Neutrophil (primary cell): ENCODE results near the gene GLRX5.

Source experiments
- H3K27ac ChIP-seq: fragments of 200-600 bp; sonication (generic); 2 replicates; pipeline ENCODE4 v1.5.1; 2016; ENCODE audit warnings: mild to moderate bottlenecking, moderate library complexity
- H3K27me3 ChIP-seq: fragments of 200-600 bp; sonication (generic); 2 replicates; pipeline ENCODE4 v1.6.0; 2016; ENCODE audit warnings: mild to moderate bottlenecking
- H3K36me3 ChIP-seq: fragments of 200-600 bp; sonication (generic); 2 replicates; pipeline ENCODE4 v1.5.1; 2017
- H3K4me1 ChIP-seq, 2 experiments: fragments of 200-600 bp in 1 of 2; sonication (generic) in 1 of 2; 1 replicate in 1 of 2; 2 replicates in 1 of 2; pipeline versions ENCODE4 v1.5.1 to v1.6.1; 2013 to 2016; ENCODE audit warnings: low read depth in 1 of 2, low read length in 1 of 2, mild to moderate bottlenecking in 1 of 2, moderate library complexity in 1 of 2; ENCODE audit not compliant: control insufficient read depth in 1 of 2, insufficient read depth in 1 of 2
- H3K4me3 ChIP-seq, 2 experiments: fragments of 200-600 bp in 1 of 2; sonication (generic) in 1 of 2; 1 replicate in 1 of 2; 2 replicates in 1 of 2; pipeline ENCODE4 v1.5.1; 2013 to 2016; ENCODE audit warnings: low read depth in 1 of 2, low read length in 1 of 2, mild to moderate bottlenecking in 1 of 2, moderate library complexity in 1 of 2
- H3K9me3 ChIP-seq: fragments of 200-600 bp; sonication (generic); 2 replicates; pipeline ENCODE4 v1.5.1; 2016
- TF ChIP-seq, protein P1 (sequence below): fragments of 200-600 bp; sonication (generic); IDR thresholded peaks from 2 replicates; pipeline ENCODE4 v1.5.1; 2016; ENCODE audit warnings: antibody characterized with exemption

GLRX5 gene

GRCh38 chr14:95540236-95540855 lies 5.5 kb downstream of the GLRX5 start:
- Histone ChIP-seq H3K36me3 (peaks cover 11% of the 10 kb centered on the region), H3K4me1 (peaks cover 9 to 10% of the 10 kb centered on the region in 2 experiments), H3K9me3 (no peaks in the 10 kb centered on the region), H3K27ac (no peak overlapping the region), H3K27me3 (no peaks in the 10 kb centered on the region), H3K4me3 (no peak overlapping the region)
- TF ChIP-seq, protein P1, sequence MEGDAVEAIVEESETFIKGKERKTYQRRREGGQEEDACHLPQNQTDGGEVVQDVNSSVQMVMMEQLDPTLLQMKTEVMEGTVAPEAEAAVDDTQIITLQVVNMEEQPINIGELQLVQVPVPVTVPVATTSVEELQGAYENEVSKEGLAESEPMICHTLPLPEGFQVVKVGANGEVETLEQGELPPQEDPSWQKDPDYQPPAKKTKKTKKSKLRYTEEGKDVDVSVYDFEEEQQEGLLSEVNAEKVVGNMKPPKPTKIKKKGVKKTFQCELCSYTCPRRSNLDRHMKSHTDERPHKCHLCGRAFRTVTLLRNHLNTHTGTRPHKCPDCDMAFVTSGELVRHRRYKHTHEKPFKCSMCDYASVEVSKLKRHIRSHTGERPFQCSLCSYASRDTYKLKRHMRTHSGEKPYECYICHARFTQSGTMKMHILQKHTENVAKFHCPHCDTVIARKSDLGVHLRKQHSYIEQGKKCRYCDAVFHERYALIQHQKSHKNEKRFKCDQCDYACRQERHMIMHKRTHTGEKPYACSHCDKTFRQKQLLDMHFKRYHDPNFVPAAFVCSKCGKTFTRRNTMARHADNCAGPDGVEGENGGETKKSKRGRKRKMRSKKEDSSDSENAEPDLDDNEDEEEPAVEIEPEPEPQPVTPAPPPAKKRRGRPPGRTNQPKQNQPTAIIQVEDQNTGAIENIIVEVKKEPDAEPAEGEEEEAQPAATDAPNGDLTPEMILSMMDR, result no peak

GRCh38 chr14:95541346-95541745 lies 6.5 kb downstream of the GLRX5 start:
- H3K27ac ChIP-seq, result no peak overlapping the region
- H3K9me3 ChIP-seq, result no peaks in the 10 kb centered on the region
- no peak overlapping the region for H3K4me3 ChIP-seq
- no peaks in the 10 kb centered on the region for H3K27me3 ChIP-seq
- peaks cover 0 to under 1% of the 10 kb centered on the region in 2 experiments for H3K4me1 ChIP-seq
- H3K36me3 ChIP-seq, result peaks cover 11% of the 10 kb centered on the region
- TF ChIP-seq, protein P1, result no peak

DNA sequence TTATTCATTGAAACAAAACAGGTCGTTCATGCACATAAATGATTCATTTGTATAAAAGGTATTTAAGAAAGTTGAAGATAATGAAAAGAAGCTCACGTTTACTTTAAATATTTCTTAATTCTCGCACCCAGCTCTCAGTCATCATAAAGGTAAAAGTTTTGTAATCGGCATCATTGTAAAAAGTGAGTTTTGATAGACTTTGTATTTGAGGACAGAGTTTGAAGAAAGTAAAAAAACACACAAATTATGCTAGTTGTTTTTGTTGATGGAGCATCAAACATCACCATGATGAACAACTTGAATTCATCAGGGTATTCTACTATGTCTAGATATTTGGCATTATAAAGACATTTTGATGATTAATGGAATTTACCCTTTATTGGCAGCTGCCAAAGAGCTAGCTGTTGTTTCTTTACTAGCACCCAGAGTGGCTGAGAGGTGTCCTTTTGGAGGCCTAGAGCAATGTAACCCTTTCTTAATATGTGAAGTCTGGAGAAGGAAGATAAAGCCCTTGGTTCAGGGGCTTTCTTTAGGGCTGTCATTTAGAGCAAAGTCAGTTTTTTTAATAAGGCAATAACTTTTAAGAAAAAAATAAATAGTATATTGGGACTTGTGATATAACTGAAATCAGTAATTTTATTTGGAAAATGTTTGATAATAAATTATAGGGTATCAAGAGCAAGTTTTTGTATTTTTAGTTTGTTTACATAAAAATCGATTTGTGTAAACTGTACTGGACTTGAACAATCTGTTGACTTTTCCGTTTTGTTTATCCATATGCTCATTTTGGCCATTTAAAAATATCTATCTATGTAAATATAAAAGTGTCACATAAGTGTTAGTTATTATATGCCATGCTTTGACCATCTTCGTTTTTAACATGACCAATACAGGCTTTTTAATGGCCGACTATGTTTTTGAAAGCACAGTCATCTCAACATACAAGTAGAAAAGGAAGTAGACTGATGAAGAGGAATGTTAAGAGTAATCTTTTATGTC lies 7.4 kb downstream of the GLRX5 start:
- Histone ChIP-seq H3K27ac (no peak overlapping the region), H3K4me1 (no peaks in the 10 kb centered on the region), H3K36me3 (peaks cover 11% of the 10 kb centered on the region), H3K4me3 (no peak overlapping the region), H3K9me3 (no peaks in the 10 kb centered on the region), H3K27me3 (no peaks in the 10 kb centered on the region)
- TF ChIP-seq, protein P1, result no peak

GRCh38 chr14:95543021-95543420 lies 8.2 kb downstream of the GLRX5 start:
- no peak overlapping the region for H3K27ac ChIP-seq
- TF ChIP-seq, protein P1, result no peak
- H3K9me3 ChIP-seq, result no peaks in the 10 kb centered on the region
- no peaks in the 10 kb centered on the region for H3K4me1 ChIP-seq
- H3K36me3 ChIP-seq, result peaks cover 11% of the 10 kb centered on the region
- no peaks in the 10 kb centered on the region for H3K27me3 ChIP-seq
- H3K4me3 ChIP-seq, result no peak overlapping the region

DNA sequence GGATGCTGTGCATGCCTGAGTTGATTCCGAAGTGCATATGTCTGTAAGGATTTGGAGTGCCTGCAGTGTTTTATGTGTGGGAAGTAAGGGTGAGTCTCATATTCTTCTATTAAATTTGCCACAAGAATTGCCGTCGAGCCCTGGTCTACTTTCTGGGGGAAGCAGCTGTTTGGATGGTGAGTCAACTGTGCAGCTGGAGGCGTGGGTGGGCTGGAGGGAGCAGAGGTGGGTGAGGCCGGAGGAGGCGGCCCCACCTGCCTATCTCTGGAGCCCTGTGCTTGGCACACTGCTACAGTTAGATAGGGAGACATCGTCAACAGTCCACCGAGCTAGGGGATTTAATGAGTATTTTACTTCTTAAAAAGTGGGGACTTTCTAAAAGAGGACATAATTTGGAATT lies 9.7 kb downstream of the GLRX5 start:
- Histone ChIP-seq H3K27ac (no peak overlapping the region), H3K9me3 (no peaks in the 10 kb centered on the region), H3K36me3 (peaks cover 11% of the 10 kb centered on the region), H3K4me1 (no peaks in the 10 kb centered on the region), H3K27me3 (no peaks in the 10 kb centered on the region), H3K4me3 (no peak overlapping the region)
- TF ChIP-seq, protein P1, result no peak
